Osteoblast (primary cell): Measurements from ENCODE around the gene HNRNPA0. TPM values are rescaled to one million over a fixed set of nuclear protein-coding genes. Genes with fewer than 3 reads are reported as not detected.
"Not testable (repeated sequence)": the region's sequence is repeated elsewhere in the genome, so short reads cannot be mapped to it uniquely, and the experiment has no call there.

Experiments
- DNase-seq: peaks from one replicate; pipeline ENCODE4 v3.0.0; 2011; ENCODE audit warnings: low spot score, mixed read lengths; ENCODE audit not compliant: insufficient read length; ENCODE audit errors: missing footprints
- H2AFZ ChIP-seq: 2 replicates; pipeline ENCODE4 v1.6.0; 2011; ENCODE audit warnings: mild to moderate bottlenecking, low read length
- H3K27ac ChIP-seq: 2 replicates; pipeline ENCODE4 v1.5.1; 2011; ENCODE audit warnings: mild to moderate bottlenecking, low read depth, low read length, moderate library complexity
- H3K27me3 ChIP-seq: 2 replicates; pipeline ENCODE4 v1.6.0; 2012; ENCODE audit warnings: mild to moderate bottlenecking, control low read depth, inconsistent platforms, low read length, moderate library complexity; ENCODE audit not compliant: insufficient read depth
- H3K36me3 ChIP-seq: 2 replicates; pipeline ENCODE4 v1.5.1; 2011; ENCODE audit warnings: mild to moderate bottlenecking, low read length, control low read depth, moderate library complexity; ENCODE audit not compliant: insufficient read depth
- H3K4me1 ChIP-seq: 2 replicates; pipeline ENCODE4 v1.5.1; 2011; ENCODE audit warnings: mild to moderate bottlenecking, low read length, control low read depth, moderate library complexity; ENCODE audit not compliant: insufficient read depth
- H3K4me2 ChIP-seq: 2 replicates; pipeline ENCODE4 v1.6.0; 2011; ENCODE audit warnings: mild to moderate bottlenecking, low read length; ENCODE audit not compliant: insufficient read depth
- H3K4me3 ChIP-seq: fragments of 200-600 bp; sonication (generic); 3 replicates; pipeline ENCODE4 v1.5.1; 2012; ENCODE audit warnings: mild to moderate bottlenecking, low read length, inconsistent platforms; ENCODE audit not compliant: insufficient read depth
- H3K79me2 ChIP-seq: 2 replicates; pipeline ENCODE4 v1.6.0; 2012; ENCODE audit warnings: mild to moderate bottlenecking, low read length, control low read depth, inconsistent platforms; ENCODE audit not compliant: insufficient read depth
- H3K9me3 ChIP-seq: 2 replicates; pipeline ENCODE4 v1.5.1; 2011; ENCODE audit warnings: low read depth, low read length, control low read depth
- H4K20me1 ChIP-seq: 2 replicates; pipeline ENCODE4 v1.6.0; 2012; ENCODE audit warnings: mild to moderate bottlenecking, low read length, control low read depth; ENCODE audit not compliant: insufficient read depth
- total RNA-seq: library from RNA; depleted of rRNA; stranded (reverse); fragments of >200 nt; gene quantifications from 2 replicates; pipeline ENCODE4 v1.2.3, GENCODE V29; 2012
- TF ChIP-seq, protein P1 (sequence below): IDR thresholded peaks from 2 replicates; pipeline ENCODE4 v1.5.1; 2011; ENCODE audit warnings: mild to moderate bottlenecking, low read depth, low read length, moderate library complexity; ENCODE audit errors: extremely low read depth

The HNRNPA0 gene
- total RNA-seq, 1 donor, result 24.2 TPM

DNA sequence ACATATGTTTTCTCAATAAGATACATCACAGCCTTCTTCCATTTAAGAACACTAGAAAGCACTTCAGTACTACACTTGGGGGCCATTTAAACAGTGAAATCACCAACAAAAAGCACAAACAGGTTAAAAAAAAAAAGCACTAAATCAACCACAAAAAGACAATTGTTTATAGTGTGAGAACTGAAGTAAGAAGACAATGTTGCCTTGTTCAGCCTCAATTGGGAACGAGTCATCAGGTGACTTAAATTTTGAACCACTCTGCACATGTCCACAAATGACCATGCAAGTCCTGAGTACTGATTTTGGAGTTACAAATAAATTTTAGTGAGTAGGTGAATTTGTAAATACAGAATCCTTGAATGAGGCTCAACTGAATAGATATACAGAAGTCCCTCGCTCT is 37.2 kb upstream of the HNRNPA0 start:
- H3K27ac ChIP-seq, result no peak overlapping the region
- H3K27me3 ChIP-seq, result no peaks in the 10 kb centered on the region
- H2AFZ ChIP-seq, result no peak overlapping the region
- no peaks in the 10 kb centered on the region for H3K4me1 ChIP-seq
- no peak for DNase-seq
- H3K9me3 ChIP-seq, result no peaks in the 10 kb centered on the region
- no peaks in the 10 kb centered on the region for H3K79me2 ChIP-seq
- no peak overlapping the region for H3K4me3 ChIP-seq
- no peaks in the 10 kb centered on the region for H3K36me3 ChIP-seq
- no peaks in the 10 kb centered on the region for H4K20me1 ChIP-seq
- TF ChIP-seq, protein P1, sequence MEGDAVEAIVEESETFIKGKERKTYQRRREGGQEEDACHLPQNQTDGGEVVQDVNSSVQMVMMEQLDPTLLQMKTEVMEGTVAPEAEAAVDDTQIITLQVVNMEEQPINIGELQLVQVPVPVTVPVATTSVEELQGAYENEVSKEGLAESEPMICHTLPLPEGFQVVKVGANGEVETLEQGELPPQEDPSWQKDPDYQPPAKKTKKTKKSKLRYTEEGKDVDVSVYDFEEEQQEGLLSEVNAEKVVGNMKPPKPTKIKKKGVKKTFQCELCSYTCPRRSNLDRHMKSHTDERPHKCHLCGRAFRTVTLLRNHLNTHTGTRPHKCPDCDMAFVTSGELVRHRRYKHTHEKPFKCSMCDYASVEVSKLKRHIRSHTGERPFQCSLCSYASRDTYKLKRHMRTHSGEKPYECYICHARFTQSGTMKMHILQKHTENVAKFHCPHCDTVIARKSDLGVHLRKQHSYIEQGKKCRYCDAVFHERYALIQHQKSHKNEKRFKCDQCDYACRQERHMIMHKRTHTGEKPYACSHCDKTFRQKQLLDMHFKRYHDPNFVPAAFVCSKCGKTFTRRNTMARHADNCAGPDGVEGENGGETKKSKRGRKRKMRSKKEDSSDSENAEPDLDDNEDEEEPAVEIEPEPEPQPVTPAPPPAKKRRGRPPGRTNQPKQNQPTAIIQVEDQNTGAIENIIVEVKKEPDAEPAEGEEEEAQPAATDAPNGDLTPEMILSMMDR, result no peak
- H3K4me2 ChIP-seq, result no peak overlapping the region

DNA sequence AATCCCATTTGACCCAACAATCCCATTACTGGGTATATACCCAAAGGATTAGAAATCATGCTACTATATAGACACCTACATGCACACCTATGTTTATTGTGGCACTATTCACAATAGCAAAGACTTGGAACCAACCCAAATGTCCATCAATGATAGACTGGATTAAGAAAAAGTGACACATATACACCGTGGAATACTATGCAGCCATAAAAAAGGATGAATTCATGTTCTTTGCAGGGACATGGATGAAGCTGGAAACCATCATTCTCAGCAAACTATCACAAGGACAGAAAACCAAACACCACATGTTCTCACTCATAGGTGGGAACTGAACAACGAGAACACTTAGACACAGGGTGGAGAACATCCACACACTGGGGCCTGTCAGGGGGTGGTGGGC is 34.4 kb upstream of the HNRNPA0 start:
- not testable (repeated sequence) for H3K9me3 ChIP-seq, H3K27me3 ChIP-seq, H3K79me2 ChIP-seq, H2AFZ ChIP-seq, H3K36me3 ChIP-seq, DNase-seq, H4K20me1 ChIP-seq, H3K4me1 ChIP-seq, H3K4me3 ChIP-seq, H3K4me2 ChIP-seq, H3K27ac ChIP-seq

DNA sequence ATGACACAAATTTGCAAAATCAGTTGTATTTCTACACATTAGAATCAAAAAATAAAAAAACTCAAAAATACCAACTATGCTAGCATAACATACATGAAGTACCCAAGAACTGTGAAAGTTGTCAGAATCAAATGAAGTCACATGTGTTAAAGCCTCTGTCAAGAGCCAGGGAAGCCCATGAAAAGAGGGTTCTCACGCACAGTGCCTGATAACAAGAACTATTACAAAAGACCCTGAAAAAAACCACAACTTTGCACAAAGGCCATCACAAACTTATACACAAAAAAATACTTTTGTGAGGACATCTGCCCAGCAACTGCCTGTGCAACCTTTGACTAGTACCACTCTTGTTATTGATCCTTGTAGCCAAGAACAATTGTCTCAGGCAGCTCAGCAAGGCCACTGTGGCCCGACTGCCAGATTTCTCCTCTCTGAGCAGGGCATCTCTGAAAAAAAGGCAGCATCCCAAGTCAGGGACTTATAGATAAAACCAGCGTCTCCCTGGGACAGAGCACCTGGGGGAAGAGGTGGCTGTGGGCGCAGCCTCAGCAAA is 28.9 kb upstream of the HNRNPA0 start:
- H3K36me3 ChIP-seq, result no peaks in the 10 kb centered on the region
- no peaks in the 10 kb centered on the region for H4K20me1 ChIP-seq
- H3K9me3 ChIP-seq, result no peaks in the 10 kb centered on the region
- H3K27me3 ChIP-seq, result no peaks in the 10 kb centered on the region
- no peak overlapping the region for H3K4me3 ChIP-seq
- no peaks in the 10 kb centered on the region for H3K79me2 ChIP-seq
- H2AFZ ChIP-seq, result no peak overlapping the region
- TF ChIP-seq, protein P1, result no peak
- H3K27ac ChIP-seq, result no peak overlapping the region
- no peak for DNase-seq
- H3K4me1 ChIP-seq, result no peaks in the 10 kb centered on the region
- no peak overlapping the region for H3K4me2 ChIP-seq

DNA sequence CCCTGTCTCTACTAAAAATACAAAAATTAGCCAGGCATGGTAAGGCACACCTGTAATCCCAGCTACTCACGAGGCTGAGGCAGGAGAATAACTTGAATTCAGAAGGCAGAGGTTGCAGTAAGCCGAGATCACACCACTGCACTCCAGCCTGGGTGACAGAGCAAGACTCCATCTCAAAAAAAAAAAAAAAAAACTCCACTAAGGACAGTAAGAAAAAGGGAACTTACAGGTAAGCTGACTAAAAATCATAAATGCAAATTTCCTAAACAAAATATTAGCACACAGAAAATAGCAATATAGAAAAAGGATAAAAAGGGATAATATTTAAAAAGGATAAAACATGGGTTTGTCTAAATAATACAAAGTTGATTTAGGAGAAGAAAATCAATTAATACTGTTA is 27.9 kb upstream of the HNRNPA0 start:
- no peak overlapping the region for H2AFZ ChIP-seq
- no peak for DNase-seq

More for the DNA sequence above, 27.9 kb upstream of the HNRNPA0 start:
- Histone ChIP-seq H3K27ac (no peak overlapping the region), H3K4me3 (no peak overlapping the region), H4K20me1 (no peaks in the 10 kb centered on the region), H3K4me1 (no peaks in the 10 kb centered on the region), H3K79me2 (no peaks in the 10 kb centered on the region), H3K36me3 (no peaks in the 10 kb centered on the region), H3K27me3 (no peaks in the 10 kb centered on the region), H3K4me2 (no peak overlapping the region), H3K9me3 (no peaks in the 10 kb centered on the region)
- TF ChIP-seq, protein P1, result no peak
